H1 (cell line): ENCODE results near the gene CDK13. TPM values are rescaled to one million over a fixed set of nuclear protein-coding genes. Genes with fewer than 3 reads are reported as not detected.

Experiments used
- ATF3 ChIP-seq: IDR thresholded peaks from 2 replicates; pipeline ENCODE4 v1.6.1; 2011; ENCODE audit warnings: low read depth, mild to moderate bottlenecking, low read length; ENCODE audit not compliant: insufficient read depth
- BCL11A ChIP-seq, 2 experiments: IDR thresholded peaks; one replicate each; pipeline ENCODE4 v1.6.1; 2011; ENCODE audit warnings: low read depth in 2 of 2, low read length in 2 of 2, mild to moderate bottlenecking in 2 of 2
- CBX8 ChIP-seq: fragments of 300-800, 300-1000 bp; sonication (generic); IDR thresholded peaks from 2 replicates; pipeline ENCODE4 v1.7.1; 2016; ENCODE audit warnings: low read depth, low read length, borderline replicate concordance
- CTCF ChIP-seq, 3 experiments: IDR thresholded peaks; 1 replicate in 2 of 3; 2 replicates in 1 of 3; pipeline versions ENCODE4 v1.5.1 to v1.6.1; 2011; ENCODE audit warnings: low read length in 3 of 3, mild to moderate bottlenecking in 3 of 3, inconsistent platforms in 2 of 3, low read depth in 1 of 3, moderate library complexity in 1 of 3; ENCODE audit not compliant: insufficient read depth in 1 of 3; ENCODE audit errors: control extremely low read depth in 1 of 3
- MAFK ChIP-seq: IDR thresholded peaks from 2 replicates; pipeline ENCODE4 v1.6.1; 2012; ENCODE audit warnings: low read depth, mild to moderate bottlenecking, improper control_type of control experiment, low read length
- POLR2AphosphoS5 ChIP-seq: IDR thresholded peaks from 2 replicates; pipeline ENCODE4 v1.6.1; 2011; ENCODE audit warnings: low read depth, low read length
- RAD21 ChIP-seq, 2 experiments: IDR thresholded peaks in 1 of 2; conservative IDR thresholded peaks in 1 of 2; 2 replicates each; pipeline ENCODE4 v1.6.1; 2011; ENCODE audit warnings: low read depth in 2 of 2, low read length in 2 of 2, improper control_type of control experiment in 1 of 2, inconsistent platforms in 1 of 2, mild to moderate bottlenecking in 1 of 2, moderate library complexity in 1 of 2
- RXRA ChIP-seq: IDR thresholded peaks from 2 replicates; pipeline ENCODE4 v1.6.1; 2011; ENCODE audit warnings: low read depth, mild to moderate bottlenecking, low read length, moderate library complexity; ENCODE audit not compliant: insufficient read depth
- SUZ12 ChIP-seq: fragments of 200-600 bp; sonication (generic); IDR thresholded peaks from 2 replicates; pipeline ENCODE4 v1.6.1; 2012; ENCODE audit warnings: mild to moderate bottlenecking, inconsistent platforms, low read length, moderate library complexity, mixed read lengths
- TAF1 ChIP-seq: IDR thresholded peaks from 2 replicates; pipeline ENCODE4 v1.6.1; 2011; ENCODE audit warnings: mild to moderate bottlenecking, low read depth, low read length
- ZNF274 ChIP-seq: IDR thresholded peaks from 2 replicates; pipeline ENCODE4 v1.7.0; 2012; ENCODE audit warnings: low read length, borderline replicate concordance; ENCODE audit errors: extremely low read depth
- polyA plus RNA-seq, 7 experiments: library from polyadenylated mRNA; depleted of rRNA in 3 of 7; stranded (reverse) in 5 of 7; unstranded in 2 of 7; fragments of >200 nt in 5 of 7; fragments of 200-250 nt in 2 of 7; gene quantifications; 1 replicate in 5 of 7; 2 replicates in 1 of 7; 4 replicates in 1 of 7; pipeline versions ENCODE4 v1.2.1 to v1.2.3, GENCODE V29; 2011 to 2013; ENCODE audit warnings: missing spikeins in 2 of 7, mixed read lengths in 2 of 7
- total RNA-seq: library from RNA; stranded (reverse); fragmentation: NEBNext Ultra II Directional; extraction: Animal tissue kit (Norgen Biotek cat#: 25700); gene quantifications from 2 replicates; pipeline ENCODE4 v1.2.1, GENCODE V29; 2021

CDK13 gene
- total and polyA plus RNA-seq, 2 of the 8 experiments (the other 6 are each of a cell fraction or from before 2014, with no cell fraction given): 22.6 to 49.5 TPM

- no peak for TF ChIP-seq CTCF (IDR thresholded peaks at IDR 0.05; ENCODE audit: control extremely low read depth in 1 of 3, insufficient read depth in 1 of 3, low read depth in 1 of 3, low read length in 3 of 3)
- TF ChIP-seq BCL11A (IDR thresholded peaks at IDR 0.05; ENCODE audit: low read depth in 2 of 2, low read length in 2 of 2): no peak
- no peak for TF ChIP-seq RAD21 (IDR thresholded peaks at IDR 0.05 in 1 of 2, conservative IDR thresholded peaks at IDR 0.05 in 1 of 2; ENCODE audit: low read depth in 2 of 2, low read length in 2 of 2)
- TF ChIP-seq SUZ12: no peak
- no peak for TF ChIP-seq RXRA
- TF ChIP-seq ZNF274: no peak
- TF ChIP-seq TAF1: no peak
- no peak for TF ChIP-seq MAFK
- TF ChIP-seq POLR2AphosphoS5: no peak
- no peak for TF ChIP-seq CBX8
- TF ChIP-seq ATF3: no peak
Measured at GRCh38 chr7:40138973-40139372, 188.9 kb downstream of the CDK13 start (continued).
